GM08714 (cell line): Measurements from ENCODE around the gene RSBN1L.

ENCODE experiments used
- H3K4me3 ChIP-seq: fragments of 200-500 bp; sonication (Bioruptor generic); 2 replicates; pipeline ENCODE4 v1.5.1; 2014; ENCODE audit warnings: mild to moderate bottlenecking, low read length, inconsistent platforms
- ZNF274 ChIP-seq: IDR thresholded peaks from 2 replicates; pipeline ENCODE4 v1.6.1; 2012; ENCODE audit warnings: mild to moderate bottlenecking, low read depth, low read length

The RSBN1L gene

DNA sequence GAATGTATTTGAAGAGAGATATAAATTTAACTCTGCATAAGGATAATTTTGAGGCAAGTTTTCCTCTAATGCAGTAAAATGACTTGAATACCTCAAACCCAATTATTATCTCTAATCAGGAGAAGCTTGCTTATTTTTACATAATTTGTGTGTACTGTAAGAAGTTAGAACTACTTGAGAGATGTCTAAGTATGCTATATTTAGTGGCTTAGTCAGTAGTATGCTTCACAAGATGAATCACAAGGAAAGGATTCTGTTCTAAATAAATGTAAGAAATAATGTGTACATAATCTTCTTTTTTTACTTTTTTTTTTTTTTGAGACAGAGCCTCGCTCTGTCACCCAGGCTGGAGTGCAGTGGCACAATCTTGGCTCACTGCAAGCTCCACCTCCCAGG, 116.0 kb downstream of the RSBN1L start:
- no peak overlapping the region for H3K4me3 ChIP-seq
- TF ChIP-seq ZNF274, result no peak

DNA sequence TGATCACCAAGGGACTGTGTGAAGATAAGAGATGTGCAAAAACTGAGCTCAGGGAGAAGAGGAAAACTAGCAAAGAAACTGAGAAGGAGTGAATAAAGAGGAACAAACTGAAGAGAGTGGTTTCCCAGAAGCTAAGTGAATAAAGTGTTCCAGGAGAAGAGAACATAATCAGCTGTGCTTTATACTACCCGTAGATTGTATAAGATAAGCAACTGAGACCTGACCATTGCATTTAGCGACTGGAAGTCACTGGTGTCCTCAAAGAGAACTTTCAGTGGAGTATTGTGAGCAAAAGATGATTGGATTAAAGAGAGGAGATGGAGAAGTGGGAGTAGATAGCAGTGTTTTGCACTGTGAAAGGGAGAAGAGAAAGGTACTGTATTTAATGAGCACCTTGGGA, 116.9 kb downstream of the RSBN1L start:
- TF ChIP-seq ZNF274, result no peak
- H3K4me3 ChIP-seq, result no peak overlapping the region

DNA sequence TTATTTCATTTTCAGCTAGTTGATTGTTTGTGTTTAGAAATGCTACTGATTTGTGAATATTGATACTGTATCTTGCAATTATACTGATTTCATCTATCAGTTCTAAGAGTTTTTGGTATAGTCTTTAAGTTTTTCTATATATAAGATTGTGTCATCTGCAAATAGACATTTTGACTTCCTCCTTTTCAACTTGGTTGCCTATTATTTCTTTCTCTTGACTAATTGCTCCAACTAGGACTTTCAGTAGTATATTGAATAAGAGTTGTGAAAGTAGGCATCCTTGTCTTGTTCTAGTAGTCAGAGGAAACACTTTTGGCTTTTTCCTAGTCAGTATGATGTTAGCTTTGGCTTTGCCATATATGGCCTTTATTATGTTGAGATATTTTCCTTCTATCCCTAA, 122.8 kb downstream of the RSBN1L start:
- no peak overlapping the region for H3K4me3 ChIP-seq
- TF ChIP-seq ZNF274, result no peak

DNA sequence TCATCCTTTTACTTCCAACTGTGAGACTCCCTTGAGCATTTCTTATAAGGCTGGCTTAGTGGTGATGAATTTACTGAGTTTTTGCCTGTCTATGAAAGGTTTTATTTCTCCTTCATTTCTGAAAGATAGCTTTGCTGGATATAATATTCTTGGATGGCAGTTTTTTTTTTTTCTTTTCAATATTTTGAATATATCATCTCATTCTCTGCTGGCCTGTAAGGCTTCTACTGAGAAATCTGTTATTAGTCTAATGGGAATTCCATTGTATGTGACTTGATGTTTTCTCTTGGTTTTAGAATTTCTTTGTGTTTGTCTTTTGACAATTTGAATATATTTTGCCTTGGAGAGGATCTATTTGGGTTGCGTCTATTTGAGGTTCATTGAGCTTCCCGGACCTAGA, 124.7 kb downstream of the RSBN1L start:
- no peak overlapping the region for H3K4me3 ChIP-seq
- no peak for TF ChIP-seq ZNF274

DNA sequence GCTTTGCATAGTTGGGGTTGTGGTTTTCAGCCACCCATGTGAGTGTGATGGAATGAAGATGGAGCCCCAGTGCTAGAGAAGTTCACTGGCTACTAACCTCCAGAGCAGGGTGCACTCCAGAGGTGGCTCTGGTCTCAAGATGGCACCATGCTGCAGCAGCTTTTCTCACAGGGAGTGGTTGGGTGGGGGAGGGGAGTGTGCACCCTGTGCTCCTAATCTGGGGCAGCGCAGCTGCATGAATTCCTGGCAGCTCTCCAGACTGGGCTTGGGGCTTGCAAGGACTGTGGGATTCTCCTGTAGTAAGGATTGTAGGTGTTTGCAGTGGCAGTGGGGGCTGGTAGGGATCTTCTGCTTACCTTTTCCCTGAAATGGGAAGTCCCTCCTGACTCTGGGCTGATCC, 126.0 kb downstream of the RSBN1L start:
- no peak overlapping the region for H3K4me3 ChIP-seq
- TF ChIP-seq ZNF274, result no peak

DNA sequence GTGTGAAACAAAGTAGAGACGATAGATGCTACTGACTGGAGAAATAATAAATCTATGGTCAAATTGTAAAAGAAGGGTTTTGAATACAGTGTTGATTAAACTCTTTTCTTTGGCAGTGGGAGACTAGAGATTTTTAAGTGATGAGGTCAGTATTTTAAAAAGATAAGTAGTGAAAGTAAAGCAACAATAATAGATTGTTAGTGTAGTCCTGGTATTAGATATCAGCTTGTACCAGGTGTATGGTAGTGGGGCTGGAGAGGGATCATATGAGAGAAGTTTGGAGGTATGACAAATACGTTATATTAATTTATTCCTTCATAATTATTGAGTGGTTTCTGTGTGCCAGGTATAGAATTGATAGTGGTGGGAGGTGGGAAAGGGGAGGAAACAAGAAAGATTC, 127.5 kb downstream of the RSBN1L start:
- no peak overlapping the region for H3K4me3 ChIP-seq
- TF ChIP-seq ZNF274, result no peak

DNA sequence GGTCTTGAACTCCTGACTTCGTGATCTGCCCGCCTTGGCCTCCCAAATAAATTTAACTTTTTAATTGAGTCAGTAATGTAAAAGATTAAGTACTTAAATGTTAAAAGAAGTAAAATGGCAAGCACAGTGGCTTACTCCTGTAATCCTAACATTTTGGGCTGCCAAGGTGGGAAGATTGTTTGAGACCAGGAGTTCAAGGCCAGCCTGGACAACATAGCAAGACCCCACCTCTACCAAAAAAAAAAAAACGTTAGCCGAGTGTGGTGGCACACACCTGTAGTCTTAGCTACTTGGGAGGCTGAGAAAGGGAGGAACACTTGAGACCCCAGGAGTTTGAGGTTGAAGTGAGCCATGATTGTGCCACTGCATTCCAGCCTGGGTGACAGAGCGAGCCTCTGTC, 128.4 kb downstream of the RSBN1L start:
- H3K4me3 ChIP-seq, result no peak overlapping the region
- no peak for TF ChIP-seq ZNF274

DNA sequence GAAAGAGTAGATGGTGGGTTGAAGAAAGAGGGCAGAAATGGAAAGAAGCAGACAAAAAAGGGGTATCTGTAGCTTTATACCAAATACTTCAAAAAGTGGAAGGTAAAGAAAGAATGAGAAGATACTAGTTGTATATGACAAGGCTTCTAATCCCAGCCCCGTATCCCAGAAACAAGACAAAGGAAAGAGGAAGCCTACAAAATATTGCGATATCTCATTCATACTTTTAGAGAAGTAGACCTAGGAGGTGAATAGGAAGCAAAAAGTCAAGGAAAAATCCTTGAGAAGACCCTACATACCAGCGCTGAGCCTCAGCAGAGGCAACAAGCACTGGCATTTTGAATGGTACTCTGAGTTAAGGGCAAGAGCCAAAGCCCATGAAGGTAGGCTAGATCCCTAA, 128.9 kb downstream of the RSBN1L start:
- H3K4me3 ChIP-seq, result no peak overlapping the region
- no peak for TF ChIP-seq ZNF274

DNA sequence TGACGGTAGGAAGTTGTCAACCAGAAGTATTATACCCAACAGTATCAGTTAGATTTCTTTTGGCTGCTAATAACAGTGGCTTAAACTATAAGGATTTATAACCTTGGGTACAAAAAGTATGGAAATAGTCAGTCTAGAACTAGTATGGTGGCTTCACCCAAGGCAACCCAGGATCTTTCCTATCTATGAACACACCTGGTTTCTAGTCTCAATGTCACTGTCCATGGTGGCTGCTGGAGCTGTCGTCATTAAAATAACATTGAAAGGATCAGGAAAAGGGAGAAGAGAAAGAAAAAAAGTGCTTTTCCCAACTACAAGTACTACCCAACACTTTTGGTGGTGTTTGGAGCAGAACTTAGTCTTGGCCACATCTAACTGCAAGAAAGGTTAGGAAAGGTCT, 130.0 kb downstream of the RSBN1L start:
- TF ChIP-seq ZNF274, result no peak
- no peak overlapping the region for H3K4me3 ChIP-seq

DNA sequence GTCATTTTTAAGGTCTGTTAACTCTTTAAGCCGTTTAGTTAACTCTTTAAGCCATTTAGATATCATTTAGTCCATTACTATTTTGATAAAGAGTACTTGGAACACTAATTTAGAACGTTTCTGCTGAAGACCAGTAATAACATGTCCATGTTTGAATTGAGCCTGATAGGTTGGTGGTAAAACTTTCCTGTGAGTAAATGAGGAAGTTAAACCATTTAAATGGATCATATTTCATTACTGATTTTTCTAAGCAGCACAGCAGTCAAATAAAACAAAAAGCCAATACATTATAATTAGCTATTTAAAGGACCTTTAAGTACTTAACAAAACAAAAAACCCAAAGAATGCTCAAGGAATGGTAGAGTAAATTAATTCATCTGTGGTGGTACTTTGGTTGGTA, 131.7 kb downstream of the RSBN1L start:
- TF ChIP-seq ZNF274, result no peak
- no peak overlapping the region for H3K4me3 ChIP-seq

DNA sequence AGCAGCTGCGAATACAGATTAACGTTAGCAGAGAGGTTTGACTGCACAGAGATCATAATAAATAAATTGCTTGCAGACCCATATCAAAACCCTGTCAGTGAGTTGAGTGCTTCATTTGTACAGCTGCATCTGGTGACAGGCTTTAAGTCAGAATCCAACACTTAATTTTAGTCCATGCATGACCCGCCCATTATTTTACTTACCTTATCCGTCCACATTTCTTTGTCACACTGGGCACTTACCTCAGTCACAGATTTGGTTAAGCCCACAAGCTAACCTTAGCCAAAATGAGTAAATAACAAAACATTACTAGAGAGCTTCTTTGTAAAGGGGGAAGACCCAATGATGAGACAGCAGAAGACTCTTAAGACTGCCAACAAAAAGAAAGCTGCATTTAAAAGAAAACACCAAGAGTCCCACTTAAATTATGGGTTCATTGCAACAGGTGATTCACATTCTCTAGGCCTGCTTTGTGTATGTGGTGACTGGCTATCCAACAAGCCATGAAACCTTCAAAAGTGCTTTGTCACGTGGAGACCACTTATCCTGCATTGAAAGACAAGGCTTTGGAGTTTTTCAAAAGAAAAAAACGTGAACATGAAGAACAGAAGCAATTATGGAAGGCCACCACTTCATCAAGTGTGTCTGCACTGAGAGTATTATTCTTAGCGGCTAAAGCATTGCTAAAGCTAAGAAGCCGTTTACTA, 134.5 kb downstream of the RSBN1L start:
- TF ChIP-seq ZNF274, result no peak

DNA sequence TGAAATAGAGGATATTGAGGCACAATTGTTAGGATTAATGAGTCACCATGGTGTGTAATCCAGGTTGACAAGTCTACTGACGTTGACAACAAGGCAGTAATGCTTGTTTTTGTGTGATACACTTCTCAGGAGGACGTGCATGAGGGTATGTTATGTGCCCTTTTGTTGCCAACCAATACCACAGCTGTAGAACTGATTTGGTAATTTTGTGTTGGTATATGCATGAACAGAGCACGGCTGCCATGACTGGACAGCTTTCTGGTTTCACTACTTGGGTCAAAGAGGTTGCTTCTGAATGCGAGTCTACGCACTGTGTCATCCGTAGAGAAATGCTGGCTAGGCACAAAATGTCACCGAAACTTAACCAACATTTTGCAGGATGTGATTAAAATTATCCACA, 135.2 kb downstream of the RSBN1L start:
- no peak overlapping the region for H3K4me3 ChIP-seq
- no peak for TF ChIP-seq ZNF274

More for the DNA sequence above, 134.5 kb downstream of the RSBN1L start:
- no peak overlapping the region for H3K4me3 ChIP-seq

DNA sequence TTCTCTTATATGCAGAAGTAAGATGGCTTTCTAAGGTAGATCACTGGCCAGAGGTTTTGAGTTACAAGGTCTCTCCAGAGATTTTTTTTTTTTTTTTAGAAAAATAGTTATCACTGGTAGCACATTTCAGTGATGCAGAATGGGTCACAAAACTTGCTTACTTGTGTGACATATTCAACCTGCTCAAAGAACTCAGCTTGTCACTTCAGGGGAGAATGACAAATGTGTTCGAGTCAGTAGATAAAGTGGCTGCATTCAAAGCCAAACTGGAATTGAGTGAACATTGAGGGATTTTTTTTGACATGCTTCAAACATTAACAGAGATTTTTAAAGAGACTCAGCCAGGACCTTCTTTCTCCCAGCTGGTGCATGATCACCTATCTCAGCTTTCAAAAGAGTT, 135.7 kb downstream of the RSBN1L start:
- TF ChIP-seq ZNF274, result no peak
- no peak overlapping the region for H3K4me3 ChIP-seq
